Ureter (tissue), 1 donor: ENCODE data around the gene GALNT1. TPM values are rescaled to one million over a fixed set of nuclear protein-coding genes. Genes with fewer than 3 reads are reported as not detected.

Experiments used
- total RNA-seq: library from RNA; stranded (reverse); gene quantifications from one replicate; pipeline ENCODE4 v1.2.4, GENCODE V29; 2023
- donor health status: DM: yes; HTN: yes; CAD: no.

The GALNT1 gene
- total RNA-seq, 1 donor from 2014 or later = 115 TPM

Other genes with a start within 250 kb of the GALNT1 start
- 53.2 TPM for gene ZNF24, start 237.3 kb upstream of the GALNT1 start, total RNA-seq
- gene ZNF396, start 204.4 kb upstream of the GALNT1 start, total RNA-seq = 4.8 TPM
- gene INO80C, start 83.8 kb upstream of the GALNT1 start, total RNA-seq = 41.7 TPM